Amniotic stem cell (primary cell): ENCODE data around the gene PPARG.
"Not testable (repeated sequence)": the region's sequence is repeated elsewhere in the genome, so short reads cannot be mapped to it uniquely, and the experiment has no call there.

ENCODE experiments used
- DNase-seq: peaks from one replicate; lab custom pipeline; 2025; lab: John Stamatoyannopoulos, UW

The PPARG gene

DNA sequence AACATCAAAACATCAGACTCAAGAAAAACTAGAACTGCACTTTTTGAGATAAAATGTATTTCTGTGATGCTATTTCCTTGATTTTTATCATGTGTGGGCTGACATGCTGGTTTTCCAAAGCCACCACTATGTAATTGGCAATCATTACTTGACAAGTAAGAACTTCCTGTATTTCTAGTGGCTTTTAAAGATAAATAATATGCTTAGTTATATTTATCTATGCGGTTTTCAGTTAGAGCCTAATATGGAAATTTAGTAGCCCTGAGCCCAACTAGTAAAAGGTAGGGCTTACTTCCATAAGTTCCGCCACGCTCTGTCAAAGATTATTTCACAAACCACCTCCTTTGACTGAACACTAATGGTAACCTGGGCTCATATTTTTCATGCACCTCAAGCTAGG is 91.6 kb downstream of the PPARG start:
- DNase-seq = no peak

DNA sequence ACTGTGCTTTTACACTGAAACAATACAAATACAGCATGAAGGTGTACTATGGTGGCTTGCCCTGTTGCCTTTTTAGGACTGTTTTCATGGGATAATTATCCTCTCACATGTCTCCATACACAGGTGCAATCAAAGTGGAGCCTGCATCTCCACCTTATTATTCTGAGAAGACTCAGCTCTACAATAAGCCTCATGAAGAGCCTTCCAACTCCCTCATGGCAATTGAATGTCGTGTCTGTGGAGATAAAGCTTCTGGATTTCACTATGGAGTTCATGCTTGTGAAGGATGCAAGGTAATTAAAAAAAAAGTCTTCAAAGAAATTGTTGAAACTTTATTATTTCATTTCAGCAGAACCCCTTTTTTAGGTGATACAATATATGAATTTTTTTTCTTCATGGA is 92.3 kb downstream of the PPARG start:
- DNase-seq = no peak

DNA sequence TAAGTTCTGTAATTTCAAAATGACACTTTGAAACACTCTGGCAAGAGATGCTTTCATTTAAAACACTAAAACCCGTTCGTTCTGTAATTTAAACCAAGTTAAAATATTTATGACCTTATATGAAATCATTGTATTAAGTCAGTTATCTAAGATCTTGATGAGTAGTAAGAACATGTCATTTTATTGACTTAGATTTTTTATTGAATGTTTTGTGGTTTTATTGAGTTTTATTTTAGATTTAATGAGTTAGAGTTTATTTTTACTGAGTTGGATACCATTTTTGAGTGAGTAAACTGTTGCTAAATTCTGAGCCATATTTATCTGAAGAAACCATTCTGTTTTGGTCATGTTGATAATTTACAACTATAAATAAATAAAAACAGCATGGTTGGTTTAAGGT is 94.3 kb downstream of the PPARG start:
- no peak for DNase-seq

DNA sequence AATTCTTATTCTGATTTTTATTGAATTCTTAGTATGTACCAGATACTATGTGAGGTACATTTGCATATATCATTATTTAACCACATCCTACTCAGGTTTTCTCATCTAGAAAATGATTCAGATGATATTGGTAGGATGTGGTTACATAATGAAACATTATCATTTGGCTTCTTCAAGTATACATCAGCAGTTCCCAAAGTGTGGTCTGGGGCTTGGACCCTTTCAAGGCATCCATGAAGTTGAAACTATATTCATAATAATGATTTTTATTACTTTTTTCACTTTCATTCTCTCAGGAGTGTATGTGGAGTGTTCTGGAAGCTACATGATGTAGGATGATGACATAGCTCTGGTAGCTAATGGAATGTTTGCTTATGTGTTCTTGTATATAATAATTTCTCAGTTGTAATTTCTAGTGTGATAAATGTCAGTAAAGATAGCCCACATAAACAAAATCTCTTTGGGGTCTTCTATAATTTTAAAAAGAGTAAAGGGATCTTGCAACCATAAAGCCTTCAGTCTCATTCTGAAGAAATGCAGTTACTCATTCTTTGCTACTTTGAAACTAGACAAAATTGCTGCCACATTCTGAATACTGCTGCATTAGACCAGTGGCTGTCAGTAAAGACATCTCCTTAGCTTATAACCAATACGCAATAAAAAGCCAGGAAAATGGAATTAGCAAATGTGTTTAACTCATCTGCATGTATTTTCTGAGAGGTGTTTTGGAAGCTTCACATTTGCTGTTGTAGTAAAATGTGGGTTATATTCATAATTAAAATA is 95.8 kb downstream of the PPARG start:
- no peak for DNase-seq

DNA sequence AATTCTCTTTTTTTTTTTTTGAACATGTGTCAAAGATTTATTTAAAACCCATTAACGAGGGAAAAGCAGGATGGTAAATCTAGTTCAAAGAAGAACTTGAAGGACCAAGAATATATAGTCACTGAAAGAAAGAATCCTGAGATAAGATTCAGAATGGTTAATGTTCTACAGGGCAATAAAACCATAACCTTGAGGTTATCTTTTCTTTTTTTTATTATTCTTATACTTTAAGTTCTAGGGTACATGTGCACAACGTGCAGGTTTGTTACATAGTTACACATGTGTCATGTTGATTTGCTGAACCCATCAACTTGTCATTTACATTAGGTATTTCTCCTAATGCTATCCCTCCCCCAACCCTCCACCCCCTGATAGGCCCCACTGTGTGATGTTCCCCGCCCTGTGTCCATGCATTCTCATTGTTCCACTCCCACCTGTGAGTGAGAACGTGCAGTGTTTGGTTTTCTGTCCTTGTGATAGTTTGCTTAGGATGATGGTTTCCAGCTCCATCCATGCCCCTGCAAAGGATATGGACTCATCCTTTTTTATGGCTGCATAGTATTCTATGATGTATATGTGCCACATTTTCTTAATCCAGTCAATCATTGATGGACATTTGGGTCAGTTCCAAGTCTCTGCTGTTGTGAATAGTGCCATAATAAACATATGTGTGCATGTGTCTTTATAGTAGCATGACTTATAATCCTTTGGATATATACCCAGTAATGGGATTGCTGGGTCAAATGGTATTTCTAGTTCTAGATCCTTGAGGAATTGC is 97.8 kb downstream of the PPARG start:
- DNase-seq = not testable (repeated sequence)

DNA sequence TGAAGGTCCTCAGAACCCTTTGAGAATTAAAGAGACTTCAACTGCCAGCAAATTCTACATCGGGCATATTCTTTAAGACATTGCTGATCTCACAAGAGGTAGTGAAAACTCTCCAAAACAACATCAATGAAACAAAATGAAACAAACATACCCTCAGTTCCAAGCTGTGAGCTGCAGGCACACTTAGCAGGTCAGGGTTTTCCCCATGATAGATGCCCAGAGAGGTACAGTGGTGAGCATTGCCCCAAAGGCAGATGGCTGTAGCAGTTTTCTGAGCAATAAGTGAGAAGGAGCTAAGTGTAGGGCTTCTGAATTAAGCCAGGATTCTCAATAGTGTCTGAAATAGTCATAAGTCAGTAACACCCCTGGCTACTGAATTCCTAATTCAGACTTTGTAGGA is 99.3 kb downstream of the PPARG start:
- no peak for DNase-seq

DNA sequence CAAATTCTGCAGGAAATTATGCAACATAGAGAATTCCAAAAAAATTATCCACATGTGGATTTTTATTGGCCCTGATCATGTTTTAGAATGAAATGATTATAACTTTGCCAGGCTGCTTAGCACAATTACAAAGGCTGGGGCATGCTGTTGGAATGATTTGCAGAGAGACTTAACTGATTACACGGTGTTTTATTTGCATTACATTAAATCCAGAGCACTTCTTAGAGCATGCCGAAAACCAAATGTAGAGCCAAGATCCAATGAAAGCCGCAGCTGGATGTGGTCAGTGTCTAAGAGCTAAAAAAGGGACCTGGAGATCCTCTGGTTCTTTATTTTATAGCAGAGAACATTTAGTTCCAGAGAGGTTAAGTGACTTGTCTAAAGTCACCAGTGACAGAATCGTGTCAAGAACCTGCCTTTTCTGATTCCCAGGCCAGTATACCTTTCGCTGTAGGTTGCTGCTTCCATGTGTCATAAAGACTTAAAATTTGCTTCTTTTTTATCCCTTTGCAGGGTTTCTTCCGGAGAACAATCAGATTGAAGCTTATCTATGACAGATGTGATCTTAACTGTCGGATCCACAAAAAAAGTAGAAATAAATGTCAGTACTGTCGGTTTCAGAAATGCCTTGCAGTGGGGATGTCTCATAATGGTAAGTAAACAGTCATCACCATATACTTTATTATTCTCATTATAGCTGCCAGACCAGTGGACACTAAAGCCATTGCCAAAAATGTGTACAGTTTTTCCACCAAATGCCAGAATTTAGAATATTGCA is 103.4 kb downstream of the PPARG start:
- DNase-seq = no peak

DNA sequence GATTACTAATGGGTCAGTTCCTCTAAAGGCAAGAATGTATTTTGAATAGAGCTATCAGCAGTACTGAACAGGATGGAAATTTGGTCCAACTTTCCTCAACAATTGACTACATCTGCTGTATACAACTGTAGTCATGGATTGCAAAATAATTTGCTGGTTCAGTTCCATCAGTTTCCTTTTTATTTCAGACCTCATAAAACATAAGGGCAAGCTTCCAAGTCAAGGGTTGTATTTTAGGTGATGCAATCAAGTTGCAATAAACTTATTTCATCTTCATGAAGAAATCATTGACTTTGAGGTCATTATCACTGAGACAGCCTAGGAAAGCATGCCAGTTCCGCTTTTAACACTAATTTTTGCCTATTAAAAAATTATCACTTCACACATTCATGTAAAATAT is 105.0 kb downstream of the PPARG start:
- no peak for DNase-seq

DNA sequence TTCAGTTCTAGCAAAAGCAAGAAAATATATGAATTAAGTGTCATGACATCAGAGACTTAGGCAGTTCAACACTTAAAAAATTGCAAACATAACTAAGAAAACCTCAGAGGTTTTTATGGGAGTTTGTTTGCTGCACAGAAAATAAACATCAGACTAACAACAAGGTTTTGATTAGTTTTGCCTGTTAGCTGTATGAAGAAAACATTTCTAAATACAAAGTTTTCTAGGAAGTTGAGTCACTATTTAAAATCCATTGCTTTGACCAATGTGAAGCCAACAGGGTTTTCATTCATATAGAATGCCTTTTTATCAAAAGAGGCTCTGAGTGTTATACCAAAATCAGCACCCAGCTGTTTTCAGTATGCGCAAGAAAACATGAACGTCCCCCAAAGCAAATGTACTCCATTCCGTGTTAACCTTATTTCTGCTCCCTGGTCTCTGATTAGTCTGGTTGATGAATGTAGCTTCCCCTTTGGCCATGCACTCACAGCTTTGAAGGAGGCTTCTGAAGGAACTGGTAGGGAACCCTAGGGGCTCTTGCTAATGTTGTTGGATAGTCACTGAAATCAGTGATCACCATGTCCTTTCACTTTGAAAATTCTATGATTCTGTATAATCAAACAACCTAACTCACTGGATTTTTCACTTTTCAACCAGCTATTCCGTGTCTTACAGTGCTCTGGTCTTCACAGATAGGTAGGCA is 105.8 kb downstream of the PPARG start:
- DNase-seq = no peak

DNA sequence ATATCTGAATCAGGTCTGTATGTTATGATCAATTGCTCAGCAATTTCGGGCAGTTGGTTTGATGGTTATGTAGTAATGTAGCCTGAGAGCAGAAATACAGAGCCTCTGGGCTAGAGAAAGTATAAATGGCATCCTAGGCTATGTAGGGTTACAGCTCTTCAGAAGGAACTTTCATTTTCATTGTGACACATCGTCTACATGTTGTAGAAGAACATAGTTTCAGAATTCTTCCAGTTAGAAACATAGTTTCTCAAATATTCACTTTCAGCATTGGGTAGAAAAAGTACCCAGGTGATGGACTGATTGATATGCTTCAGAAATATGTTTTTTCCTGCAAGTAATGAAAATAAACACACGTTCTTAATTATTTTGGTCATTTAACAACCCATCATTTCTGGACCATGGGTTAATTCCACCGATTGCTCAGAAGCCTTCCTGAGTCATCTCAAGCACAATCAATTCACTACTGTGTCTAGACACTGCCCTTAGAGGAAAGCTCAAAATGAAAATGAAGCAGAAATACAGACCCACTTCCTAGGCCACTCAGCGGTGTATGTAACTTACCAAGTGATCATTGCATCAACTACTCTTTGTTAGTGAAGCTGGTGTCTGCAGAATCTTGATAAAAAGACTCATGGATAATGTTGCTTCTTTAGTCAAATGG is 106.6 kb downstream of the PPARG start:
- no peak for DNase-seq

DNA sequence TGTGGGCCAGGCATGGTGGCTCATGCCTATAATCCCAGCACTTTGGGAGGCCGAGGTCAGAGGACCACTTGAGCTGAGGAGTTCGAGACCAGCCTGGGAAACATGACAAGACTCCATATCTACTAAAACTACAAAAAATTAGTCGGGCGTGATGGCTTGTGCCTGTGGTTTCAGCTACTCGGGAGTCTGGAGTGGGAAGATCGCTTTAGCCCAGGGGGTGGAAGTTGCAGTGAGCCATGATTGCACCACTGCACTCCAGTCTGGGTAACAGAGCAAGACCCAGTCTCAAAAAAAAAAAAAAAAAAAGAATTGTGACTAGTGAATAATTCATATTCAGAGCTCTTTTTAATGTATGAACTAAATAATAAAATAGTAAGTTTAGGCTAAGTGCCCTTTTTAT is 107.6 kb downstream of the PPARG start:
- no peak for DNase-seq

DNA sequence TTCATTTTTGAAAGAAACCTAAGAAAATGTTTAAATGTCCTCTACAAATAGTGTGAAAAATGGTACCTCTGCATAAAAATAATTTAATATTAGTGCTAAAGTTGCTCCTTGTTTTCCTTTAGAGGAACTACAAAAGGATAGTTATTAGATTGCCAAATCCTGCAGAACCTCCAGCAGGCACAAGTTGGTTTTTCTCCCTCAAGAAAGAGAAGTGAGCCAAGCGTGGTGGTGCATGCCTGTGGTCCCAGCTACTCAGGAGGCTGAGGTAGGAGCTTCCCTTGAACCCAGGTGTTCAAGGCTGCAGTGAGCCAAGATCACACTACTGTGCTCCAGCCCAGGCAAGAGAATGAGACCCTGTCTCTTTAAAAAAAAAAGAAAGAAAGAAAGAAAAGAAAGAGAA is 110.4 kb downstream of the PPARG start:
- DNase-seq = no peak

DNA sequence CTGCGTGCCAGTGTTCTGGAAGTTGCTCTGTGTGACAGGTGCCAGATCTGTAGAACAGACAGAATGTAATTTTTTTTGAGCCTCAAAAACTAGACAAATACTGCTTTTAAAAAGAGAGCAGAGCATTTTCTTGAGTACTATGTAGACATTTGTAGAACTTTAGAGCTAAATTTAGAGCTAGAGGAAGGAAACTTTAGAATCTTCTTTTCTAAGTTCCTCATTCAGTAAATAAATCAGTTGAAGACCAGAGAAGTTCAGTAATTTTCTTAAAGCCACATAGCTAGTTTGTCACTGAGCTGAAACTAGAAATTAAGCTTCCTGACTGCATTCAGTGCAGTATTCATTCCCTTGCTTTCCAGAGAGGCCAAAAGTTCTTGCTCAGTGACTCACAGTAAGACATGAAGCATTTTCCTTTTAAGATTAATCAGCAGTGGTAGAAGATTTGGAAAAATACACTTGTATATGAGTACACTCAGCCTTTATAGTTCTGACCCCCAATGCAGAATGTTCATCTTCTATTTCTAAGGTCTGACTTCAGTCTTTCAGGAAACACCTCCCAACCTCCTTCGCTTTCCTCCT is 111.8 kb downstream of the PPARG start:
- peak; percentile 44 for DNase-seq

DNA sequence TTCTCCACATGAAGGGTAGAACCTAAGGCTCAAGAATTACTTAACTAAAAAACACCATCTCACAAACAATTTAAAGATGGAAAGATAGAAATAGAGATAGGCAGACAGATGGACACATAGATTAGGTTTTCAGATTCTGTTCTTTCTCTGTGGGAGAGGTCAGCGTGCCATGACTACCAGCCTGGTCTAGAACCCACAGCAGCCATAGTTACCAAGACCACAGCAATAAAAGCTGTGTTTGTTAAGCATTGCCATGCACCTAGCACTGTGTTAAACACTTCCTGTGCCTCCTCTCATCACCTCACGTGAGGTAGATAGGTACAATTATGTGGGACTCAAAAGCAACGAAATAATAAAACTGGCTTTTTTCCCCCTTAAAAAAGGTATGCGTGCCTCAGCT is 112.3 kb downstream of the PPARG start:
- no peak for DNase-seq

DNA sequence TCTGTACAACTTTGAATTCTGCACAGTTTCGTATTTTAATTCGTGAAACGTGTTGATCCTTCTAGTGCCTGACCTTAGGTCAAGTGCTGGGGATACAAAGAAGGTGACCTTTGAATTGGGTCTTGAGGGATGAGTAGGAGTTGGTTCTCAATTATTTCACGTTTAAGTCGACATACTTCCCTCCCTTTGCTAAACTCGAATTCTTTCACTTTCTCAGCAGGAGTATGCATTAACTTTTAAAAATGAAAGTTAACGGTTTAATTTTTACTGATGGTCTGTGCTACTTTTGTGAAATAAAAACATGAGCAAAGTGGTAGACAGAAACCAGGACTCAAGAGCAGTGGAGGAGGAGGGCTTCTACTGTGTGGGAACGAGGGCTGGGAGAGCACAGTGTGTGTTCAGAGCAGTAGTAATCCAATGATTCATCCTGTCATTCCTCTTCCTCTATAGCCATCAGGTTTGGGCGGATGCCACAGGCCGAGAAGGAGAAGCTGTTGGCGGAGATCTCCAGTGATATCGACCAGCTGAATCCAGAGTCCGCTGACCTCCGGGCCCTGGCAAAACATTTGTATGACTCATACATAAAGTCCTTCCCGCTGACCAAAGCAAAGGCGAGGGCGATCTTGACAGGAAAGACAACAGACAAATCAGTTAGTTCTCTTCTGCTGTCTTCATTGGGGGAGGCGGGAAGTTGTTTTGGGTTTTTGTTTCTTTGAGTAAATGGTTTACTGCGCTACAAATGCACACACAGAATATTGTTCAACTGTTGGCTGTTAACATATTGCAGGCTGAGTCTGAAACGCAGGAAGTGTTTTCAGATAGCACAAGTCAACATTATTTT is 116.8 kb downstream of the PPARG start:
- no peak for DNase-seq

DNA sequence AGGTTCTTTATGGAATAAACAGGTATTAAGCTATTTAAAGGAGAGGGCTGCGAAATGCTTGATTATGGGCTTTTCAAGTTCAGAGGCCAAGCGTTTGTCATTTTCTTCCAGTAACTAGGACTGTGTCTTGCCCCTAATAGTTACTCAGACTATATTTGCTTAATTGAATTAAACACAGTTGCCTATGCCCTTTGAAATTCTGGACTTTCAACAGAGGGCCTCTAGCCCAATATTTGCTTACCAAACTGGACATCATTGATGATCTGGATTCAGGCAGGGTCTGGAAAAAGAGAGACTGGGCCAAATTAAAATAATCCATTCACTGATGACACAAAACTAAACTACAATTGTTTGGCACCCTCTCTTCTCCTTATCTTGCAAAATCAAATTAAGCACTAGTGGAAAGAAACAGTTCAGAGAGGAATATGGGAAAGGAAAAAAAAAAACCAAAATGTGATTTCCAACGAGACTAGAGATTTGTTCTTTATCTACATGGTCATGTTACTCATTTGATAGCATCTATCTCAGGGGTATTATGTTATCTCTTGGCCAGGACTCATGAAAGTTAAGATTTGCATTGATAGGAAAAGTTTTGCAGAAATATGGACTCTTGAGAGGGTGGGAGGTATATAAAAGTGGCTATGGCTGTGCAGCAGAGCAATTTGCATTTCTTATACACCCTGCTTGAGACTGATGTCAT is 120.3 kb downstream of the PPARG start:
- no peak for DNase-seq

DNA sequence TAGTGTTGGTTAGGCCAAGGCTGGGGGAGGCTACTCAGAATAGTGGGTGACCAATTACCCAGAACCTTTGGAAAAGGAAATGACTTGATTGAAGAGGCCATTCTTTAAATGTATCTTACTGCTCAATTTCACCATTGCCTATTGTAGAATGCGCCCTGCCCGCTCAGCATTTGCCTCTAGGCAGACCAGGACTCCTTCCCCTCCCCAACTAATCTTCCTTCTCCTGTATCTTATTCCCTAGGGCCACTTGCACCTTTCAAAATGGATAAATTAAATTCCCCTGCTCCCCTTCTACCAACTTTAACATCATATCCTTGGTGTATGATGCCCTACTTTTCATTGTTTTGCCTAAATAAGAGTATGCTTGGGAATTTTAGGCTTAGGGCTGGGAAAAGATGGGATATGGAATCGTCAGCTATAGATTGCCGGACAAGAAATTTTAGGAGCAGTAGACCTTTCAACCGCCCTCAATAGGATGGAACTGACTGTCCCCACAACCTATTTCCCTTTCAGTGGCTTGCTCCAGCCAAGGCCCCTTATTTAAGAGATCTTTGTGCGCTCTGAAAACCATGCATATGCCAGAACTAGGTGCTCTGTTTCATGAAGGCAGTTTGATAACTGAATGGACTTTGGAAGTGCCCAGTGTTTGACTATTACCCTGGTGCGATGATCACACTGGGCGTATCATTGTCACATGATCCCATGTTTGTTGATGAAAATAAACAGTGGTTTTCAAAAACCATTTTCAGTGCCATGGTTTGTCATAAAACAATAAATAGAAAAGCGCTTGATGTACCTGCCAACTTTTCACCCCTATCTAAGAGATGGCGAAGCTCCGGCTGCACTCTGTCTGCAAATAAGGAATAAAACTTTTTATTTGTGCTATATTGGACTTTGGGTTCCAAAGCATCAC is 121.1 kb downstream of the PPARG start:
- DNase-seq = no peak

DNA sequence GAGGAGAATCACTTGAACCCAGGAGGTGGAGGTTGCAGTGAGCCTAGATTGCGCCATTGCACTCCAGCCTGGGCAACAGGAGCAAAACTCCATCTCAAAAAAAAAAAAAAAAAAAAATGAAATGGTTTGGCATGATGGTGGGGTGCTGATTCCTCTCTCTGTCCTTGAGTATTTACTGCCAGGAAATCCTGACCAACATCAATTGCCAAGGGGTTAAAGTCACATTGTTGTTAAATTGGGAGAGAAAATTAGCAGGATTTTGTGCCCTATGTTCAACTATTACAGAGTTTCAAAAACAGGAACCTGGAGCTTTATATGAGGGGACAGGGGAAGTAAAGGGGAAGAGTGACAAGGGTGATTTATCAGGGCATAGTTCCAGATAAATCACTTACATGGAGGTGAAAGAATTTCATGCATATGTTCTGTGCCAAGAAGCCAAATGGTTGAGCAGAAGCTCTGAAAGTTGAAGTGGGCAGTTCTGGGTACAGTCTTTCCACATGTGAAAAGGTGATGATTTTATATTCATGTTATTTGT is 124.9 kb downstream of the PPARG start:
- no peak for DNase-seq
